ENCODE results near the gene LTBP1.

GRCh38 chr2:33226546-33226945 is 279.8 kb downstream of the LTBP1 start:
- TF ChIP-seq CTCF (IDR thresholded peaks at IDR 0.05; ENCODE audit: insufficient read depth, low read depth, low read length) (no peak), EZH2 (IDR thresholded peaks at IDR 0.05; ENCODE audit: insufficient read depth, low read length) (no peak)

Data from astrocyte (in vitro differentiated cells and primary cell).